AG09309 (cell line): ENCODE results near the gene KITLG.
"Not testable (repeated sequence)": the region's sequence is repeated elsewhere in the genome, so short reads cannot be mapped to it uniquely, and the experiment has no call there.

Experiments
- DNase-seq: peaks from one replicate; pipeline ENCODE4 v3.0.0-alpha.2; 2010; ENCODE audit warnings: low read depth
- H3K4me3 ChIP-seq: 2 replicates; pipeline ENCODE4 v1.5.1; 2011; ENCODE audit warnings: mild to moderate bottlenecking, low read depth, low read length, moderate library complexity; ENCODE audit not compliant: control insufficient read depth
- TF ChIP-seq, protein P1 (sequence below): IDR thresholded peaks from 2 replicates; pipeline ENCODE4 v1.5.1; 2011; ENCODE audit warnings: mild to moderate bottlenecking, low read depth, low read length, inconsistent platforms; ENCODE audit not compliant: insufficient read depth, control insufficient read depth; ENCODE audit errors: missing control alignments

Gene KITLG

GRCh38 chr12:88490425-88490824 is 89.8 kb downstream of the KITLG start:
- DNase-seq = no peak
- TF ChIP-seq, protein P1, sequence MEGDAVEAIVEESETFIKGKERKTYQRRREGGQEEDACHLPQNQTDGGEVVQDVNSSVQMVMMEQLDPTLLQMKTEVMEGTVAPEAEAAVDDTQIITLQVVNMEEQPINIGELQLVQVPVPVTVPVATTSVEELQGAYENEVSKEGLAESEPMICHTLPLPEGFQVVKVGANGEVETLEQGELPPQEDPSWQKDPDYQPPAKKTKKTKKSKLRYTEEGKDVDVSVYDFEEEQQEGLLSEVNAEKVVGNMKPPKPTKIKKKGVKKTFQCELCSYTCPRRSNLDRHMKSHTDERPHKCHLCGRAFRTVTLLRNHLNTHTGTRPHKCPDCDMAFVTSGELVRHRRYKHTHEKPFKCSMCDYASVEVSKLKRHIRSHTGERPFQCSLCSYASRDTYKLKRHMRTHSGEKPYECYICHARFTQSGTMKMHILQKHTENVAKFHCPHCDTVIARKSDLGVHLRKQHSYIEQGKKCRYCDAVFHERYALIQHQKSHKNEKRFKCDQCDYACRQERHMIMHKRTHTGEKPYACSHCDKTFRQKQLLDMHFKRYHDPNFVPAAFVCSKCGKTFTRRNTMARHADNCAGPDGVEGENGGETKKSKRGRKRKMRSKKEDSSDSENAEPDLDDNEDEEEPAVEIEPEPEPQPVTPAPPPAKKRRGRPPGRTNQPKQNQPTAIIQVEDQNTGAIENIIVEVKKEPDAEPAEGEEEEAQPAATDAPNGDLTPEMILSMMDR = no peak
- no peak overlapping the region for H3K4me3 ChIP-seq

DNA sequence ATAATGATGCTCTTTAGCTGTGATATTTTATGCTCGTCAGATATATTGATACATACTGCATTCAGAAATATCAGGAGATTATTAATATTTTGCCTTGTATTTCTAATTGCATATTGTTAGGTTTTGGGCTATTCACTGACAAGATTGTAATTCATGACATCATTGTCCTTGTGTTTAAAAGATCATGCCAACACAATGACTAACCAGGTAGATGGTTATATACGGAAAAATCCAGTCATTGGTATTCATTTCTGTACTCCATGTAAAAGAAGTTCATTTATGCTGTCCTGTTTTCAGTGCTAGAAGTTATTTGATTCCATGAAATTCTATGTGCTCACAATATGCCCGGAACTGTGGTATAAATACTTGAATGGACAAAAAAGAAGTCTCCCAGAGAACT is 107.5 kb downstream of the KITLG start:
- TF ChIP-seq, protein P1 = no peak
- no peak for DNase-seq
- H3K4me3 ChIP-seq = no peak overlapping the region

DNA sequence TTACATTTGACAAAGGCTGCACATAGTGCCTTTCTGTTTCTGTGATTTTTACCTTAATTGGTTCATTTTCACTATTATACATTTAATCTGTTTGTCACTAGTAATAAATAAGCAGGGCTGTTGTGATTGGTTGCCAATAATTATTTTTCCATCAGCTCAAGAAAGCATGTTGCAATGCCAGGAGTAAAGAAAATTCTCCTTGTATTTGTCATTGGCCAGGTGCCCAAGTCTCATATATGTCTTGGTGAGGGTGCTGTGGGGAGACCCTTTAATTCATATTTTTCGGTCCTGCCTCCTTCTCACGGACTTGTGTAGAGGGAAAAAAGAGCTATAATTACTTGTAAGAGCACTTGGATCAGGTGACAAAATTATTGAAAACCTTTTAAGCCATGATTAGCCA is 108.0 kb downstream of the KITLG start:
- TF ChIP-seq, protein P1 = no peak
- no peak overlapping the region for H3K4me3 ChIP-seq
- DNase-seq = no peak

- H3K4me3 ChIP-seq = no peak overlapping the region
- TF ChIP-seq, protein P1 = no peak
- DNase-seq = peak; percentile 55
Observed at GRCh38 chr12:88471331-88472045, 108.8 kb downstream of the KITLG start.

GRCh38 chr12:88469154-88469553 is 111.1 kb downstream of the KITLG start:
- H3K4me3 ChIP-seq = no peak overlapping the region
- TF ChIP-seq, protein P1 = no peak
- DNase-seq = no peak

GRCh38 chr12:88468581-88468980 is 111.7 kb downstream of the KITLG start:
- TF ChIP-seq, protein P1 = no peak
- H3K4me3 ChIP-seq = no peak overlapping the region
- no peak for DNase-seq

DNA sequence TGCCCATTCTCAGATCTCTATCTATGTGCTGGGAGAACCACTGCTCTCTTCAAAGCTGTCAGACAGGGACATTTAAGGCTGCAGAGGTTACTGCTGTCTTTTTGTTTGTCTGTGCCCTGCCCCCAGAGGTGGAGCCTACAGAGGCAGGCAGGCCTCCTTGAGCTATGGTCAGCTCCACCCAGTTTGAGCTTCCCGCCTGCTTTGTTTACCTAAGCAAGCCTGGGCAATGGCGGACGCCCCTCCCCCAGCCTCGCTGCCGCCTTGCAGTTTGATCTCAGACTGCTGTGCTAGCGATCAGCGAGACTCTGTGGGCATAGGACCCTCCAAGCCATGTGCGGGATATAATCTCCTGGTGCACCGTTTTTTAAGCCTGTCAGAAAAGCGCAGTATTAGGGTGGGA is 113.6 kb downstream of the KITLG start:
- not testable (repeated sequence) for DNase-seq, H3K4me3 ChIP-seq
